AG04450 (cell line): ENCODE data around the gene ANAPC1. TPM values are rescaled to one million over a fixed set of nuclear protein-coding genes. Genes with fewer than 3 reads are reported as not detected.
A peak's percentile ranks its signal among the peaks of the same experiment; 100 is the strongest.

Experiments
- CTCF ChIA-PET: fragments of 300-600, 350-600 bp; formaldehyde crosslinking; extraction: SDS; loops from one replicate; lab custom pipeline; 2022; ENCODE audit warnings: antibody characterized with exemption, inconsistent platforms; lab: Charles Lee
- POLR2A ChIA-PET: fragments of 350-600 bp; formaldehyde crosslinking; extraction: SDS; loops from one replicate; lab custom pipeline; 2021; ENCODE audit warnings: antibody characterized with exemption, inconsistent platforms; lab: Yijun Ruan, JAX
- DNase-seq: peaks from one replicate; pipeline ENCODE4 v3.0.0-alpha.2; 2011; ENCODE audit warnings: low read depth, low spot score
- H3K27ac ChIP-seq: one replicate; pipeline ENCODE4 v1.5.1; 2012; ENCODE audit warnings: low read depth, low read length, control low read depth
- H3K27me3 ChIP-seq: one replicate; pipeline ENCODE4 v1.6.0; 2012; ENCODE audit warnings: low read length; ENCODE audit not compliant: control insufficient read depth, insufficient read depth
- H3K4me3 ChIP-seq: 2 replicates; pipeline ENCODE4 v1.5.1; 2011; ENCODE audit warnings: mild to moderate bottlenecking, low read depth, low read length, control low read depth
- H3K9me3 ChIP-seq: 2 replicates; pipeline ENCODE4 v1.5.1; 2012; ENCODE audit warnings: low read length; ENCODE audit not compliant: control insufficient read depth, insufficient read depth
- polyA plus RNA-seq: library from polyadenylated mRNA; depleted of rRNA; stranded (reverse); fragments of >200 nt; gene quantifications from 2 replicates; pipeline ENCODE4 v1.2.3, GENCODE V29; 2011
- TF ChIP-seq, protein P1 (sequence below): IDR thresholded peaks from 2 replicates; pipeline ENCODE4 v1.5.1; 2011; ENCODE audit warnings: low read depth, low read length, control low read depth, inconsistent platforms

The ANAPC1 gene
- polyA plus RNA-seq, 1 experiment, result 27.4 TPM

DNA sequence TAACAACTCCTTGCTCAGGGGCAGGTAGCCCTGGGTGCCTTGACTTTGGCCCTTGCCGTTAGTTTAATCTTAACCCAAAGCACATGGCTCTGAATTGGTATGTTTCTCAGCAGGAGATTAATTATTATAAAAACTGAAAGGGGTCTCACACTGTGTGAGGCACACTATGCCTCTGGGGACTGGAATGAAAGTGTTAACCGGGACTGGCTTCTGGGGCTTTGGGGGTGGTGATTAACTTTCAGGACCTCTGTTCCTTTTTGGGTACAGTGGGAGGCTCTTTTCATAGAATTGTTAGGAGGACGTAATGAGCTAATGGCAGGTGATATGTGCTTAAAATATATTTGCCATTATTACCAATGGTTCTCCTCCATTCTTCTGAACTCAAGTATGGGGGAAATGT lies 19.5 kb upstream of the ANAPC1 start:
- H3K27ac ChIP-seq, result no peak overlapping the region
- no peaks in the 10 kb centered on the region; the same call in 1 of the 2 replicates for H3K9me3 ChIP-seq
- TF ChIP-seq, protein P1, sequence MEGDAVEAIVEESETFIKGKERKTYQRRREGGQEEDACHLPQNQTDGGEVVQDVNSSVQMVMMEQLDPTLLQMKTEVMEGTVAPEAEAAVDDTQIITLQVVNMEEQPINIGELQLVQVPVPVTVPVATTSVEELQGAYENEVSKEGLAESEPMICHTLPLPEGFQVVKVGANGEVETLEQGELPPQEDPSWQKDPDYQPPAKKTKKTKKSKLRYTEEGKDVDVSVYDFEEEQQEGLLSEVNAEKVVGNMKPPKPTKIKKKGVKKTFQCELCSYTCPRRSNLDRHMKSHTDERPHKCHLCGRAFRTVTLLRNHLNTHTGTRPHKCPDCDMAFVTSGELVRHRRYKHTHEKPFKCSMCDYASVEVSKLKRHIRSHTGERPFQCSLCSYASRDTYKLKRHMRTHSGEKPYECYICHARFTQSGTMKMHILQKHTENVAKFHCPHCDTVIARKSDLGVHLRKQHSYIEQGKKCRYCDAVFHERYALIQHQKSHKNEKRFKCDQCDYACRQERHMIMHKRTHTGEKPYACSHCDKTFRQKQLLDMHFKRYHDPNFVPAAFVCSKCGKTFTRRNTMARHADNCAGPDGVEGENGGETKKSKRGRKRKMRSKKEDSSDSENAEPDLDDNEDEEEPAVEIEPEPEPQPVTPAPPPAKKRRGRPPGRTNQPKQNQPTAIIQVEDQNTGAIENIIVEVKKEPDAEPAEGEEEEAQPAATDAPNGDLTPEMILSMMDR, result no peak
- peaks cover 56% of the 10 kb centered on the region for H3K27me3 ChIP-seq
- CTCF ChIA-PET, result no interaction called here
- POLR2A ChIA-PET, result no interaction called here
- no peak overlapping the region for H3K4me3 ChIP-seq
- no peak for DNase-seq

DNA sequence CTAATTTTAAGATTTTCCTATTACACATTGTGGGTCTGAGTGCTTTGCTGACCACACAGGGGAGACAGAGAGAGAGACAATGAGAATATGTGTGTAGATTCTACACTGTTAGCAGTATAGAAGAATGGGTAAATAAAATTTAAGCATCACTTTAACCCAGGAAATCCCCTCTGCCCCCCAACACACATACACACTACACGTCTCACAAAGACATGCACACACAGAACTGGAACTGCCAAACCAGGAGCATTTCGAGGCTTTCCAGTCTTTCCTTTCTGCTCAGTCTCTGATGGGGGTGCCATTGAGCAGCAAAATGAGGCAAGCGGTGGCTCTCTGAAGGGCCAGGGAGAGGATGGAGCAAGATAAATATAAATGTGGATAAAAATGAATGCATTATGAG lies 16.9 kb upstream of the ANAPC1 start:
- H3K9me3 ChIP-seq, result no peaks in the 10 kb centered on the region; the same call in 1 of the 2 replicates
- H3K4me3 ChIP-seq, result no peak overlapping the region
- no peak for DNase-seq
- no peak overlapping the region for H3K27ac ChIP-seq
- CTCF ChIA-PET, result interaction anchor here (2.3 kb wide), 1 partner anchor 13 kb away, joined by 7 read pairs; no protein-coding TSS in a partner anchor
- H3K27me3 ChIP-seq, result peaks cover 61% of the 10 kb centered on the region
- POLR2A ChIA-PET, result no interaction called here
- TF ChIP-seq, protein P1, result peak; percentile 45

DNA sequence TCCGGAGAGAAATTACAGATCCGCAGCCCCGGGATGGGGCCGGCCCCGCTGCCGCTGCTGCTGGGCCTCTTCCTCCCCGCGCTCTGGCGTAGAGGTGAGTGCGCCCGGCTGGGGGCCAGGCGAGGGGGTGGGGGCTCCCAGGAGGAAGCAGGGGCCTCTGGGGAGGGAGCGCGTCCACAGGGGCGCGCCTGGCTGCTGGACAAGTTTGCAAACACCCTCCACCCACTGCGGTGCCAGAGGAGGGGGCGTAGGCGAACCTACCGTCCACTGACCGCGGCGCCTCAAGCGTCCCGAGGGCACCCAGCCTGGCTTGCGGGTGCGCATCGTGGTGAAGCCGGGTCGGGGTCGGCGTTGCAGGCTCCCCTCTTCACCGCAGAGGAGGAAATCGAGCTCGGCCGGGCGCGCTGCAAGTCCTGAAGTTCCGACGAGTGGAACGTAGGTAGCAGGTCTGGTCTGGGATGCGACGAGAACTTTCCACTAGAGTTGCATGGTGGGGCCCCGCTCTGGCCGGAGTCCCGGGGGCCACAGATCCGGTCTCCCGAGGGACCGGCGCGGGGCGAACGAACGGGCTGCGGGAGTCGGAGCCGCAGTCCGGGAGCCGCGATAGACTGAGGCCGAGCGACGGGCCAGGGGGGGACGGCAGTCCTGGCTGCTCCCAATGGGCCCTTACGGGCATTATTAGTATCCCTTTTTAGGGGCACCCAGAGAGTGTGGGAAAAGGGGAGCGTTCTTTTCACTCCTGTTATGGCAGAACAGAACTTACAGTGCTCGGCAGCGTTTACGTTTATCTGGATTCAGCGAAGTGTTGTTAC lies 14.9 kb upstream of the ANAPC1 start:
- H3K27ac ChIP-seq, result no peak overlapping the region
- TF ChIP-seq, protein P1, result no peak
- H3K27me3 ChIP-seq, result peaks cover 61% of the 10 kb centered on the region
- H3K4me3 ChIP-seq, result peak overlapping the region; percentile 56
- no peaks in the 10 kb centered on the region; the same call in 1 of the 2 replicates for H3K9me3 ChIP-seq
- CTCF ChIA-PET, result interaction anchor here (0.6 to 1.7 kb wide), 2 partner anchors 8 to 152 kb away, joined by 4 to 8 read pairs; no protein-coding TSS in a partner anchor
- POLR2A ChIA-PET, result no interaction called here
- no peak for DNase-seq

DNA sequence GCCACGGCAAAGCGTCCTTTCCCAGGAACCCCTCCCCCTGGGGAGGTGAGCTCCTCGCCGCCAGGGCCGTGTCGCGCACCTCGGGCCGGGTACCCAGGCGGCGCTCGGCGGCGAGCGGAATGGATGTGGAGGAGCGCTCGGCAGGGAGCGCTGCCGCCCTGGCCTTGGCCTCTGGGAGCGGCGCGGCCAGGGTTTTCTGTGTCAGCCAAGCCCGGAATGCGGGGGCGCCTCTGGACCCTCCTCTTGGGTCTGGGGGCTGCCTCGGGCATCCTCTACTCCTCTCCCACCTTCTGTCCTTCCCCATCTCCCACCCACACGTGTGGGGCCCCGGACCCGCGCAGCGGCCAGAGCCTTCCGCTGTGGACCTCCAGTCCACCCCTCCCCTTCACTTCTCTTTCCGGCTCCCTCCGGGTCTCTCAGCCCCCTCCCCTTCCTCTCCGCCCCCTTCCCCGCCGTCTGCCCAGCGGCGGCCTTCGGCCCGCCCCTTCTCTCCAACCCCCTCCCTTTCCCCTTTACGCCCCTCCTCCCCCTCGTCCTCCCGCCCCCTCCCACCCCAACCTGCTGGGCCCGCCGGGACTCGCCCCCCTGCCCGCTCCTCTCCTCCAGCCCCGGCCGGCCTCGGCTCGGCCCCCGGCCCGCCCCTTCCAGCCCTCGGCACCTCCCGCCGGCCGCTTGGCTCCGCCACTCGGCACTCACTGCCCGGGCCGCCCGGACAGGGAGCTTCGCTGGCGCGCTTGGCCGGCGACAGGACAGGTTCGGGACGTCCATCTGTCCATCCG lies 14.1 kb upstream of the ANAPC1 start, which contains the start of gene MERTK:
Gene MERTK, plus strand, starts transcription at position 684 of the 779 bp plus-strand sequence. CDS start 129 bp downstream, outside the sequence.
- DNase-seq, result peak; percentile 32
- Histone ChIP-seq H3K4me3 (peak within 1 kb of the TSS; percentile 66), H3K27me3 (peaks cover 59% of the 10 kb centered on the region), H3K27ac (no peak within 1 kb of the TSS), H3K9me3 (no peaks in the 10 kb centered on the region; the same call in 1 of the 2 replicates)
- TF ChIP-seq, protein P1, result peak; percentile 58
- CTCF ChIA-PET, result interaction anchor here (0.6 to 1.7 kb wide), 5 partner anchors 9 to 155 kb away, joined by 3 to 8 read pairs (median 4); no protein-coding TSS in a partner anchor
- POLR2A ChIA-PET, result no interaction called here
